Glomerular visceral epithelial cell (primary cell): ENCODE data around the gene BGLAP.
A peak's percentile ranks its signal among the peaks of the same experiment; 100 is the strongest.

Experiments
- DNase-seq: peaks from one replicate; pipeline ENCODE4 v3.0.0-alpha.2; 2016; ENCODE audit errors: extremely low spot score

Gene BGLAP

DNA sequence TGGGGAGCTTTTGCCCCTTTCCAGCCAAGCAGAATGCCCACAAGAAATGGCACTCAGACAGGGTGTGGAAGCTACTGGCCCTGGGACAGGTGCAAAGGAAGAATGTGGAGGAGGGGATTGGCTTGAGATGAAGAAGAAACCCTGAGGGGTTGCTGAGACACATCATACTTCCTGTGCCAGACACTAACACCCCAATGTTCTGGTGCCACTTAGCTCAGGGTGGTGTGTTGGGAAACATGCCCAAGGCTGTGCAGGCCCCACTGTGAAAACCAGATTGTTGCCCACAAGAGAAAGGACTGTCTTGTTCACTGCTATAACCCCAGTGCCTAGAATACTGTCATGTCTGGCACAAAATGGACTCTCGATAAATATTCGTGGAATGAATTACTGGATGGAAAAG lies 15.7 kb downstream of the BGLAP start:
- no peak for DNase-seq

- no peak for DNase-seq
Observed at GRCh38 chr1:156258859-156259258, 16.9 kb downstream of the BGLAP start.

- no peak for DNase-seq
Observed at GRCh38 chr1:156259805-156260204, 17.8 kb downstream of the BGLAP start.

GRCh38 chr1:156260896-156261295 lies 18.9 kb downstream of the BGLAP start:
- no peak for DNase-seq

DNA sequence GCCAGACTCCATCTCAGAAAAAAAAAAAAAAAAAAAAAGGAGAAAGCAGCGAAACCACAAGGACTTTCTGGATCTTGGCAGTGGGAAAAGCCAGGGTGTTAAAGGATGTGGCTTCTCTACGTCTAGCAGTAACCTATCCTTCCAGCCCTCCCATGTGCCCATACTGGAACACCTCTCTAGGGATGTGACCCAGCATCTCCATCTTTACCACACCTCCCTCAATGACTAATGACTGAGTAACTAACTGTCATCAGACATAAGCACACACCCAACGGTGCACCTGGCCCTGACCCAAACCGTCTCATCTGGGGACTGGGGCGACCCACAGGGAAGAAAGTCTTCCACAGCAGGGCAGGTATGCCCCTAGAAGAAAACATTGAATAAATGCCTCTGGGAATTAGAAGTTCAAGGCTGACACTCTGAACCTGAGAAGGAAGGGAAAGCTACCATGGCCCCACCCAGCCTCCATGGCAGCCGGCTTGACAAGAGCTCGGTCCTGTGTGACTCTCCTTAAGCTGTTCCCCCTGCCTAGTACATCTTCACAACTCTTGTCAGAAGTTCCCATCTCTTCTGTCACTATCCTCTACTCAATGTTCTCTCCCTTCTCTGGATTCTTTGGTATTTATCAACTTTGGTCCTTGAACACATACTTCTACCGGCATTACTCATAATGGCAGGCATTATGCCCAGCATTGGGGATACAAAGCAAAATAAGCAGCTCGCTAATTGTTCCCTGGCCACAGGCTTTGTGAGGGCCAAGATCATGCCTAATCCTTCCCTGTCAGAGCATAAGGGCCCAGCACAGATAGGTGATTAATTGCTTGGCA lies 20.7 kb downstream of the BGLAP start:
- peak; percentile 34 for DNase-seq

GRCh38 chr1:156263288-156263655 lies 21.3 kb downstream of the BGLAP start:
- no peak for DNase-seq

GRCh38 chr1:156266051-156266450 lies 24.1 kb downstream of the BGLAP start:
- DNase-seq: no peak

DNA sequence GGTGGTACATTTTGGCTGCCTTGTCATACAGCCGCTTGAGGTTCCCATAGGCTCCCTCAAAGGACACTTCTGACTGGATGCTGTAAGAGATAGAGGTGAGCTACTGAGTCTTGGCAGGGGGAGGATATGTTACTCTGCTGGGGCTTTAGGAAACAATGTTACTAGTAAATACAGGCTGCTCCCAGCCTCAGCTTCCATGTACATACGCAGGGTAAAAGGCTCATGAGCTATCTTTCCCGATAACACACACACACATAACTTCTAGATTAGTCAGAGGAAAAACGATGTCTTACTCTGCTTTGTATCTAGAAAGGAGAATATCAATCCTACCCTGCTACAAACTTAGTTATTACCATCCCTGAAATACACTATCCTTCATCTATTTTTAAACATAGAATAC lies 26.4 kb downstream of the BGLAP start:
- no peak for DNase-seq

DNA sequence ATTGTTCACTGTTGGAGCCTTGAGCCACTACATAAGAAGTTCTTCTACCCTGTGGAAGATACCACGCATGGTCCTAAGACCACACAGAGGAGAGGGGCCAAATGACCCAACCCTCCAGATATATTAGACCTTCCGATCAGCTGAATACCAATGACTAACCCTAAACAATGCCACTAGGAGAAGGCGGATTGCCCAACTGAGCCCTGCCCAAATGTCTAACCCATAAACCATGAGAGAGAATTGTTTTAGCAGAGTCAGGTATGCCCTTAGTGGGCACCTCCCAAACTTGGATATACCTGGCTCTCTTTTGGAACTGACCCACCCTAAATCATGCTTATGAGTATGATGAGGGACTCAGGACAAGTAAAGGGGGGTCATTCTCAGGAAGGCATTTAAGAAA lies 28.3 kb downstream of the BGLAP start:
- no peak for DNase-seq

DNA sequence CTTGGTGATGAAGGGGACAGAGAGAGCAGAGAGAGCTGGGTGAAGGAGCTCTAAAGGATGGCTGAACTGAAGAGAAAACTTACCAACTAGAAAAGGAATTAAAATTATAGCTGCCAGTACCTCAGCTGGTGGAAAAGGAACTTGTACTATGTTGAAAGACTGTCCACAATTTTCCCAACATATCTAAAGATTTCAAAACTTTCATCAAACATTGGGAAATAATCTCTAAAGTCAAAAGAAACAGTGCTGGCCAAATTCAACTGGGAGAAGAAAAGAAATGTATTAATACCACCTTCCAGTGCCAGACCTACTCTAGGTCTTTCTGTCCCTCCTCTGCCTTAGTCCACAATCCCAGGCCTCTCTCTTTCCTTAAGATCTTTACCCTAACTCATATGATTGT lies 34.5 kb downstream of the BGLAP start:
- no peak for DNase-seq

- DNase-seq: no peak
Observed at GRCh38 chr1:156276966-156277381, 35.0 kb downstream of the BGLAP start.

DNA sequence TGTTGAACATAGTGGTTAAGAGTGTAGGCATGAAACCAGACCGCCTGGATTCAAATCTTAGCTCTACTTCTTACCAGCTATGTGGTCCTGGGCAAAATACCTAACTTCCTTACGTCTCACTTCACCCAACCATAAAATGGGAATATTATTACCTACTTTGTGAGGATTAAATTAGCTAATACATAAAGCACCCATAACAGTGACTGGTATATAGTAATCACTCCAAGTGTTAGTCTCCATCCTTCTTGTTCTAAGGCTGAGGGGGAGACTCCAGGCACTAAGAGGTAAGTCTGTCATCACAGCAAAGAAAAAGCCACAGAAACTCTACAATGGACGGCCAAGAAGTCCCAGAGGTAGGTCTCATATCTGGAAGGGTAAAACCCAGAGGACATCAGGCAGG lies 37.9 kb downstream of the BGLAP start:
- no peak for DNase-seq

DNA sequence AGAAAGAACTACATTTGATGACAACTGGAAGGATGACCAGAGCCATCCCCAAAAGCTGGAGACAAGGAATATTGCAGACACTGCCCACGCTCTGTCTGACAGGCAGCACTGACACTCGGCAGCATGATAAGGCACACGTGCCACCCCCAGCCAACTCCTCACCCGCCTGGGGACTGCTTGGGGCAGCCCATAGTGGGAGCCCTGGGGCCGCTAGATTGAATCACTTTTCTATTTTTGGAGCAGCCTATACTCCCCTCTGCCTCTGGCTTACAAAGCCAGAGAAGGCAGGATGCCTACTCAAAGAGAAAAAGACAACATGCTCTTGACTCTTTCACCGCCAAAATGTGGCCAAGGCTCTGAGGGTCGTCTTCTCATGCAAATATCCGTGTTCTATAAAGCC lies 39.3 kb downstream of the BGLAP start:
- DNase-seq: no peak

GRCh38 chr1:156281693-156282478 lies 39.9 kb downstream of the BGLAP start:
- DNase-seq: peak; percentile 52

- DNase-seq: peak; percentile 98
Observed at GRCh38 chr1:156282479-156283222, 40.7 kb downstream of the BGLAP start, which contains the start of gene SMG5. SMG5 (minus strand) TSS chr1:156282825; CDS start chr1:156282680, 145 bp downstream.

- no peak for DNase-seq
Observed at GRCh38 chr1:156283521-156283920, 41.5 kb downstream of the BGLAP start.

DNA sequence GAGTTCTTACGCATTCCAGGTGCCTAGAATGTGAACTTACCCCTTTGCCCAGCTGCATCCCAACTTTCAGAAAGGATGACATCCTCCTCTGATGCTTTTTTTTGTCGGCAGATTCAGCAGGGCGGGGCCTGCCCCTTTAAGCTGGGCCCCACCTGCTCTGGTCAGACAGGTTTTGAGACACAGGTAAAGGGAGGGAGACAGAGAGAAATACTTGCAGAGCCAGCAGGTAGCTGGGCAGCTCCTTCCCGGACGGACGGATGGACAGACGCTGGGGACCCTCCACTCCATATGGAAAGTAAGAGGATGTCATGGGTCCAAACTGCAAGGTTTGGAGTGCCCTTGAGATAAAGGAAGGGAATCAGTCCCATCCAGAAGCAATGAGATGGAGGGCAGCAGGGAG lies 42.1 kb downstream of the BGLAP start, which contains the start of gene TMEM79:
Gene TMEM79, plus strand, starts transcription at position 214 of the 400 bp plus-strand sequence. CDS start 902 bp downstream, outside the sequence.
- no peak for DNase-seq

DNA sequence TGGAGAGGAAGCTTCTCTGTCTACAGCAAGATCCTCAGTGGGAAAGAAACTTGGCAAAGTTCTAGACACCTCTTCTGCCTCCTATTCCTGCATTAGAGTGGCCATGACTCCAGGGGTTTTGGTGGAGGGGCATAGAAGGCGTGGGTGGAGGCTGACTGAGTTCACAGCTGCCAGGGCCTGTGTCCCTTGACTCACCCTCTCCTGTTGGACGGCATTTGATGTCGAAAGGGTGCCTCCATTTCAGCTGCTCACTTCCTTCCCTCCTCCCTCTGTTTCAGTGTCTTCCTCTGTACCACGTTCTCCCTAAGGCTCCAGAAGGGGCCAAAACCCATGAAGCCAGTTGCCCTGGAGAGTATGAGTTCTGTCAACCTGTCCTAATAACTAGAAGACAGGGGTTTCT lies 42.8 kb downstream of the BGLAP start:
- no peak for DNase-seq

- DNase-seq: no peak
Observed at GRCh38 chr1:156285437-156285836, 43.5 kb downstream of the BGLAP start.

- no peak for DNase-seq
Observed at GRCh38 chr1:156286061-156286460, 44.1 kb downstream of the BGLAP start.

DNA sequence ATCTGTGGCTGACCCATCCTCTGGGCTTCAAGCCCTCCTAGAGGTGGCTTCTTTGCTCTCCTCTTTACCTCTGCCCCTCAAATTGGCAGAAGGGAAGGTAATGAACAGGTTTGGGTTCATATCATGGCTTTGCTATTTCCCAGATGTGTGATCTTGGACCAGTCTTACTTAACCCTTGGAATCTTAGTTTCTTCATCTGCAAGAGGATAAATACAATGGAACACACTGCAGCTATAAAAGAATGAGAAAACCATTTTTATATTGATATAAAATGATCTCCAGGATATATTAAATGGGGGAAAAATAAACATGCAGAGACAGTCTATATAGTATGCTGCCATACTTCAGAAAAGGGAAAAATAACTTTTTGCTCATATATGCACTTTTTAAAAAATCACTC lies 47.9 kb downstream of the BGLAP start:
- DNase-seq: no peak
